GM12892 (cell line): Measurements from ENCODE around the gene SDK2.

Source experiments
- POLR2A ChIP-seq: IDR thresholded peaks from 2 replicates; pipeline ENCODE4 v1.6.1; 2011; ENCODE audit warnings: low read depth, low read length, control low read depth
- POLR2AphosphoS5 ChIP-seq: IDR thresholded peaks from 2 replicates; pipeline ENCODE4 v1.6.1; 2011; ENCODE audit warnings: low read depth, low read length, control low read depth

GRCh38 chr17:73648974-73649373 lies 4.7 kb upstream of the SDK2 start:
- TF ChIP-seq POLR2A (no peak), POLR2AphosphoS5 (no peak)
